Measurements from ENCODE around the gene KCNK3. TPM values are rescaled to one million over a fixed set of nuclear protein-coding genes. Genes with fewer than 3 reads are reported as not detected.
A peak's percentile ranks its signal among the peaks of the same experiment; 100 is the strongest.
"Not testable (repeated sequence)": the region's sequence is repeated elsewhere in the genome, so short reads cannot be mapped to it uniquely, and the experiment has no call there.

KCNK3 gene
- total and polyA plus RNA-seq, 9 donors = 0.88 to 4.0 (median 1.4) TPM

- DNase-seq = no peak
- Histone ChIP-seq H3K36me3 (ENCODE audit: control insufficient read depth, insufficient read depth, low read length) (no peaks in the 10 kb centered on the region), H3K27me3 (ENCODE audit: control insufficient read depth, insufficient read depth, low read length) (peaks cover 3% of the 10 kb centered on the region), H3K27ac (ENCODE audit: low read length) (no peak overlapping the region), H3K9me3 (replicated peaks; ENCODE audit: control insufficient read depth, low read depth, low read length) (no peaks in the 10 kb centered on the region), H3K4me3 (ENCODE audit: low read length) (no peak overlapping the region), H3K4me1 (ENCODE audit: control insufficient read depth, insufficient read depth, low read length) (no peaks in the 10 kb centered on the region)
- WGBS (ENCODE audit: insufficient coverage) = no CpG with 5 or more reads among the region's 3 CpGs
Measured at GRCh38 chr2:26752656-26753055, 60.1 kb downstream of the KCNK3 start.

GRCh38 chr2:26754539-26754938 lies 62.0 kb downstream of the KCNK3 start:
- Histone ChIP-seq H3K4me1 (ENCODE audit: control insufficient read depth, insufficient read depth, low read length) (peaks cover 5% of the 10 kb centered on the region), H3K9me3 (replicated peaks; ENCODE audit: control insufficient read depth, low read depth, low read length) (no peaks in the 10 kb centered on the region), H3K27me3 (ENCODE audit: control insufficient read depth, insufficient read depth, low read length) (peaks cover 3% of the 10 kb centered on the region), H3K36me3 (ENCODE audit: control insufficient read depth, insufficient read depth, low read length) (no peaks in the 10 kb centered on the region), H3K27ac (ENCODE audit: low read length) (no peak overlapping the region), H3K4me3 (ENCODE audit: low read length) (no peak overlapping the region)
- WGBS (ENCODE audit: insufficient coverage) = 100% methylated on average over 1 of the region's 4 CpGs
- DNase-seq = no peak

GRCh38 chr2:26754972-26755670 lies 62.6 kb downstream of the KCNK3 start:
- Histone ChIP-seq H3K27me3 (ENCODE audit: control insufficient read depth, insufficient read depth, low read length) (peaks cover 3% of the 10 kb centered on the region), H3K36me3 (ENCODE audit: control insufficient read depth, insufficient read depth, low read length) (no peaks in the 10 kb centered on the region), H3K27ac (ENCODE audit: low read length) (no peak overlapping the region), H3K4me1 (ENCODE audit: control insufficient read depth, insufficient read depth, low read length) (peaks cover 5% of the 10 kb centered on the region), H3K9me3 (replicated peaks; ENCODE audit: control insufficient read depth, low read depth, low read length) (no peaks in the 10 kb centered on the region), H3K4me3 (ENCODE audit: low read length) (no peak overlapping the region)
- 41% methylated on average over 3 of the region's 4 CpGs for WGBS (ENCODE audit: insufficient coverage)
- no peak for DNase-seq

GRCh38 chr2:26756337-26756736 lies 63.8 kb downstream of the KCNK3 start:
- Histone ChIP-seq H3K27ac (ENCODE audit: low read length) (no peak overlapping the region), H3K27me3 (ENCODE audit: control insufficient read depth, insufficient read depth, low read length) (peaks cover 3% of the 10 kb centered on the region), H3K36me3 (ENCODE audit: control insufficient read depth, insufficient read depth, low read length) (no peaks in the 10 kb centered on the region), H3K9me3 (replicated peaks; ENCODE audit: control insufficient read depth, low read depth, low read length) (no peaks in the 10 kb centered on the region), H3K4me3 (ENCODE audit: low read length) (no peak overlapping the region), H3K4me1 (ENCODE audit: control insufficient read depth, insufficient read depth, low read length) (peaks cover 5% of the 10 kb centered on the region)
- no peak for DNase-seq
- WGBS (ENCODE audit: insufficient coverage) = 93% methylated on average over 2 of the region's 5 CpGs

- WGBS (ENCODE audit: insufficient coverage) = 47% methylated on average over 5 of the region's 6 CpGs
- no peaks in the 10 kb centered on the region for H3K36me3 ChIP-seq (ENCODE audit: control insufficient read depth, insufficient read depth, low read length)
- H3K9me3 ChIP-seq (replicated peaks; ENCODE audit: control insufficient read depth, low read depth, low read length) = no peaks in the 10 kb centered on the region
- no peak for DNase-seq
- H3K27ac ChIP-seq (ENCODE audit: low read length) = peak overlapping the region; percentile 20
- no peak overlapping the region for H3K4me3 ChIP-seq (ENCODE audit: low read length)
- peaks cover 5% of the 10 kb centered on the region for H3K4me1 ChIP-seq (ENCODE audit: control insufficient read depth, insufficient read depth, low read length)
- peaks cover 3% of the 10 kb centered on the region for H3K27me3 ChIP-seq (ENCODE audit: control insufficient read depth, insufficient read depth, low read length)
Measured at GRCh38 chr2:26757873-26758789, 65.6 kb downstream of the KCNK3 start.

GRCh38 chr2:26758790-26759321 lies 66.3 kb downstream of the KCNK3 start:
- DNase-seq = no peak
- H3K27ac ChIP-seq (ENCODE audit: low read length) = no peak overlapping the region
- H3K27me3 ChIP-seq (ENCODE audit: control insufficient read depth, insufficient read depth, low read length) = peaks cover 3% of the 10 kb centered on the region
- H3K9me3 ChIP-seq (replicated peaks; ENCODE audit: control insufficient read depth, low read depth, low read length) = no peaks in the 10 kb centered on the region
- 70% methylated on average over 7 of the region's 7 CpGs for WGBS (ENCODE audit: insufficient coverage)
- H3K36me3 ChIP-seq (ENCODE audit: control insufficient read depth, insufficient read depth, low read length) = no peaks in the 10 kb centered on the region
- peaks cover 10% of the 10 kb centered on the region for H3K4me1 ChIP-seq (ENCODE audit: control insufficient read depth, insufficient read depth, low read length)
- H3K4me3 ChIP-seq (ENCODE audit: low read length) = no peak overlapping the region

- WGBS (ENCODE audit: insufficient coverage) = 67% methylated on average over 1 of the region's 5 CpGs
- no peaks in the 10 kb centered on the region for H3K9me3 ChIP-seq (replicated peaks; ENCODE audit: control insufficient read depth, low read depth, low read length)
- no peaks in the 10 kb centered on the region for H3K36me3 ChIP-seq (ENCODE audit: control insufficient read depth, insufficient read depth, low read length)
- peaks cover 3% of the 10 kb centered on the region for H3K27me3 ChIP-seq (ENCODE audit: control insufficient read depth, insufficient read depth, low read length)
- H3K4me1 ChIP-seq (ENCODE audit: control insufficient read depth, insufficient read depth, low read length) = peaks cover 13% of the 10 kb centered on the region
- no peak overlapping the region for H3K4me3 ChIP-seq (ENCODE audit: low read length)
- no peak for DNase-seq
- H3K27ac ChIP-seq (ENCODE audit: low read length) = no peak overlapping the region
Measured at GRCh38 chr2:26759845-26760244, 67.3 kb downstream of the KCNK3 start.

GRCh38 chr2:26760991-26761390 lies 68.5 kb downstream of the KCNK3 start:
- not testable (repeated sequence) for H3K4me3 ChIP-seq (ENCODE audit: low read length); H3K27me3 ChIP-seq (ENCODE audit: control insufficient read depth, insufficient read depth, low read length); H3K36me3 ChIP-seq (ENCODE audit: control insufficient read depth, insufficient read depth, low read length); DNase-seq; H3K27ac ChIP-seq (ENCODE audit: low read length); H3K9me3 ChIP-seq (replicated peaks; ENCODE audit: control insufficient read depth, low read depth, low read length)
- H3K4me1 ChIP-seq (ENCODE audit: control insufficient read depth, insufficient read depth, low read length) = peaks cover 20% of the 10 kb centered on the region
- 45% methylated on average over 2 of the region's 10 CpGs for WGBS (ENCODE audit: insufficient coverage)

- no peaks in the 10 kb centered on the region for H3K9me3 ChIP-seq (replicated peaks; ENCODE audit: control insufficient read depth, low read depth, low read length)
- 91% methylated on average over 5 of the region's 10 CpGs for WGBS (ENCODE audit: insufficient coverage)
- H3K27ac ChIP-seq (ENCODE audit: low read length) = no peak overlapping the region
- no peaks in the 10 kb centered on the region for H3K27me3 ChIP-seq (ENCODE audit: control insufficient read depth, insufficient read depth, low read length)
- peaks cover 5% of the 10 kb centered on the region for H3K36me3 ChIP-seq (ENCODE audit: control insufficient read depth, insufficient read depth, low read length)
- DNase-seq = no peak
- no peak overlapping the region for H3K4me3 ChIP-seq (ENCODE audit: low read length)
- H3K4me1 ChIP-seq (ENCODE audit: control insufficient read depth, insufficient read depth, low read length) = peaks cover 20% of the 10 kb centered on the region
Measured at GRCh38 chr2:26763019-26763418, 70.5 kb downstream of the KCNK3 start.
